Esophagus mucosa (tissue), 1 donor: ENCODE data around the gene DCAF12. TPM values are rescaled to one million over a fixed set of nuclear protein-coding genes. Genes with fewer than 3 reads are reported as not detected.

Experiments used
- ATAC-seq: fragments of 200-7000 bp; cut with Tn5 transposase; one replicate; pipeline ENCODE4 v1.9.1; 2020
- total RNA-seq: library from RNA; stranded (reverse); gene quantifications from one replicate; pipeline ENCODE4 v1.2.4, GENCODE V29; 2023
- donor health status: DM: yes; HTN: yes; CAD: no.

Gene DCAF12
- total RNA-seq, 1 donor from 2014 or later: 39.5 TPM

- peak; percentile 42 for ATAC-seq
These were observed 1.6 kb downstream of the DCAF12 start for GRCh38 chr9:34124926-34125325.

- no peak for ATAC-seq
These were observed 2.4 kb downstream of the DCAF12 start for GRCh38 chr9:34124099-34124498.

GRCh38 chr9:34123682-34124081 lies 2.8 kb downstream of the DCAF12 start:
- no peak for ATAC-seq

GRCh38 chr9:34121996-34122395 lies 4.5 kb downstream of the DCAF12 start:
- ATAC-seq: no peak

GRCh38 chr9:34119713-34120112 lies 6.8 kb downstream of the DCAF12 start:
- no peak for ATAC-seq

GRCh38 chr9:34114436-34114835 lies 12.1 kb downstream of the DCAF12 start:
- no peak for ATAC-seq

- no peak for ATAC-seq
These were observed 20.4 kb downstream of the DCAF12 start for GRCh38 chr9:34106110-34106509.

GRCh38 chr9:34102796-34103195 lies 23.7 kb downstream of the DCAF12 start:
- no peak for ATAC-seq

GRCh38 chr9:34098307-34098706 lies 28.2 kb downstream of the DCAF12 start:
- ATAC-seq: no peak

GRCh38 chr9:34097865-34098264 lies 28.6 kb downstream of the DCAF12 start:
- no peak for ATAC-seq

GRCh38 chr9:34096751-34097150 lies 29.7 kb downstream of the DCAF12 start:
- no peak for ATAC-seq

- no peak for ATAC-seq
These were observed 32.9 kb downstream of the DCAF12 start for GRCh38 chr9:34093578-34093977.

GRCh38 chr9:34089311-34089710 lies 37.2 kb downstream of the DCAF12 start:
- no peak for ATAC-seq

GRCh38 chr9:34087370-34087769 lies 39.1 kb downstream of the DCAF12 start:
- no peak for ATAC-seq

- no peak for ATAC-seq
These were observed 39.6 kb downstream of the DCAF12 start for GRCh38 chr9:34086864-34087263.

- ATAC-seq: no peak
These were observed 40.7 kb downstream of the DCAF12 start for GRCh38 chr9:34085581-34086500.

- no peak for ATAC-seq
These were observed 41.9 kb downstream of the DCAF12 start for GRCh38 chr9:34084562-34084961.

- ATAC-seq: peak; percentile 30
These were observed 47.3 kb downstream of the DCAF12 start for GRCh38 chr9:34079181-34079580.

GRCh38 chr9:34072868-34073590 lies 53.5 kb downstream of the DCAF12 start:
- ATAC-seq: peak; percentile 90

- peak; percentile 91 for ATAC-seq
These were observed 54.1 kb downstream of the DCAF12 start for GRCh38 chr9:34072410-34072809.

- ATAC-seq: no peak
These were observed 55.7 kb downstream of the DCAF12 start for GRCh38 chr9:34070606-34071324.

- no peak for ATAC-seq
These were observed 56.7 kb downstream of the DCAF12 start for GRCh38 chr9:34069831-34070230.

- no peak for ATAC-seq
These were observed 61.0 kb downstream of the DCAF12 start for GRCh38 chr9:34065541-34065940.
